ENCODE results near the gene MIA3.

DNA sequence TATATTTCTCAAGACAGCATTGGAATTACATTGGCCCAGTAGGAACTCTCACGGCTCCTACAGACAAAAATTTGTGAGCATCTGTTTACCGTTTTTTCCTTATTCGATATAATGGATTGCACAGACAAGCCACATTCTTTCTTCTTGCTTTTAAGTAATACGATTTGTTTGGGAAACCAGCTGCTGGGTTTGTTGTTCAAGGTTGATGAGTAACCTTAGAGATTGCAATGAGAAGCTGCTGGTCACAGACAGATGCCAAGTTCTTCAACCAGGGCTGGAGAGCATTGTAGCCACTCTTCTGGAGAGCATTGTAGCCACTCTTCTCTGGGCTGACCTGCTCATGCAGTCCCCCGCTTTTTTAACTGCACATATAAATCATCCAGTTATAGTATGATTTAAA, 1.4 kb upstream of the MIA3 start:
- TF ChIP-seq CTCF (IDR thresholded peaks at IDR 0.05) = no peak
- no peak for TF ChIP-seq POLR2A (IDR thresholded peaks at IDR 0.05)

Measured in lower leg skin (tissue), 3 donors.